Endothelial cell (in vitro differentiated cells): ENCODE data around the gene ZNF22. TPM values are rescaled to one million over a fixed set of nuclear protein-coding genes. Genes with fewer than 3 reads are reported as not detected.

ENCODE experiments used
- DNase-seq: peaks from one replicate; pipeline ENCODE4 v3.0.0; 2021; ENCODE audit warnings: low spot score
- H3K27ac Mint-ChIP-seq: one replicate; pipeline ENCODE4 v1.8.0; 2021; ENCODE audit warnings: mixed read lengths, inconsistent platforms; ENCODE audit not compliant: unreplicated experiment
- H3K27me3 Mint-ChIP-seq: one replicate; pipeline ENCODE4 v1.8.0; 2021; ENCODE audit warnings: mild to moderate bottlenecking, moderate library complexity, mixed read lengths, inconsistent platforms; ENCODE audit not compliant: unreplicated experiment
- H3K36me3 Mint-ChIP-seq: one replicate; pipeline ENCODE4 v1.8.0; 2021; ENCODE audit warnings: mild to moderate bottlenecking, low read depth, mixed read lengths, inconsistent platforms; ENCODE audit not compliant: unreplicated experiment
- H3K4me1 Mint-ChIP-seq: one replicate; pipeline ENCODE4 v1.8.0; 2021; ENCODE audit warnings: mild to moderate bottlenecking, mixed read lengths, inconsistent platforms; ENCODE audit not compliant: unreplicated experiment
- H3K4me3 Mint-ChIP-seq: one replicate; pipeline ENCODE4 v1.8.0; 2021; ENCODE audit warnings: mild to moderate bottlenecking, mixed read lengths, inconsistent platforms; ENCODE audit not compliant: unreplicated experiment
- H3K9me3 Mint-ChIP-seq: one replicate; pipeline ENCODE4 v1.8.0; 2021; ENCODE audit warnings: mixed read lengths, inconsistent platforms; ENCODE audit not compliant: unreplicated experiment
- CTCF ChIP-seq: fragments of 200-600 bp; sonication (generic); IDR thresholded peaks from one replicate; pipeline ENCODE4 v1.5.0; 2021; ENCODE audit warnings: antibody characterized with exemption; ENCODE audit not compliant: unreplicated experiment
- total RNA-seq: library from RNA; stranded (reverse); fragmentation: NEBNext Ultra II Directional; extraction: Animal tissue kit (Norgen Biotek cat#: 25700); gene quantifications from one replicate; pipeline ENCODE4 v1.2.1, GENCODE V29; 2021; ENCODE audit not compliant: unreplicated experiment

Gene ZNF22
- total RNA-seq, 1 donor from 2014 or later, result 39.2 TPM

DNA sequence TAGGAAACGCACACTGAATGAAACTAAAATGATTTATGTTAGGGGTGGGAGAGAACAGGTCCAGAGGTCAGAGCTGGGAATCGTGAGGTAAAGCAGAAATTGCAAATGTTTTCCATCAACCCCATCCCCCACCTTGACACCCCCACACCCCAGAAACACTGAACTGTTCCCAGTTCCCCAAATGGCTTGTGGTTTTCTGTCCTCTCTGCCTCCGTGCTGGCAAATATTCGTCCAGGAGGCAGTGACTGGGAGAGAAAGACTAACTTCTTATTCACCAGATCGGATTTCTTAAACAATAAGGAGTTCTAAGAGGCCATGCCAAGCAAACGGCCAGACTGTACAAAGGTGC is 41.9 kb upstream of the ZNF22 start:
- Mint-ChIP-seq H3K27me3 (peaks cover 2% of the 10 kb centered on the region), H3K4me1 (peaks cover 22% of the 10 kb centered on the region), H3K4me3 (peak overlapping the region; percentile 91), H3K27ac (peak overlapping the region; percentile 77), H3K9me3 (peaks cover 4% of the 10 kb centered on the region), H3K36me3 (peaks cover 9% of the 10 kb centered on the region)
- TF ChIP-seq CTCF, result no peak
- DNase-seq, result no peak

DNA sequence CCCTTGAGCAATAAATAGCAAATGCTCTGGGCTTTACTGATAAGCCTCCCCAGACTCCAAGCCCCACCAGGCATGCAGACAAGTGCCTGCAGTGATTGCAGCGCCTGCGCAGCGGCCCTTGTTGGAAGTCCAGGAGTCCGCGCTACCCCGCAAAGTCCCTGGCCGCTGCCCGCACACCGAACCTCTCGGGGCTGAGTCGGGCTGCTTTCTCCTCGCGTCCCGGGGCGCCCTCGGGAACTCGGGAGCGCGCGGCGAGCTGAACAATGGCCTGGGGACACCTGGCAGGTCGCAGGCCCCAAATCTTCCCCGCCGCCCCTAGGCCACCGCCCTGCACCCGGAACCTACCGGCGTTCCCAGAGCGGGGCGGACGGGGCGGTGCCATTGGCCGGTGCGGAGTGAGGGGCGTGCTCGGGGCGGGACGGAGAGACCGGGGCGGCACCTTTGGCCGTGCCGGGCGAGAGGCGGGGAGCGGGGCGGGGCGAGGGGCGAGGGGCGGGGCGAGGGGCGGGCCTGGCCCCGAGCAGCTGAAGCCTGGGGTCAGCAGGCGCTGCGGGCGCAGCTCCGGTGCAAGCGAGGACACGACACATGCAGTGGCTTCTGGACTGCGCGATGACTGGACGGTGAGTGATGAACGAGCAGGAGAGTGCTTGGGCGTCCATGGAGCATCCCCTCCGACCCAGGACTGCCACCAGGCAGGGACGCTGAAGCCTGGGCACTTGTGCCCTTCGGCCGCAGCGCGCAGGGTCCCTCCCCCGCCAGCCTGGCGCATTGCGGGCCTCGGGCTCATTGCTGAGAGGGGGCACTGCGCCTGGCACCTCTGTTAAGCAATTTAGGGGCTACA is 41.3 kb upstream of the ZNF22 start, which contains the start of gene RASSF4:
RASSF4 (plus strand) TSS at position 556 of the 841 bp plus-strand sequence. CDS start 10,401 bp downstream, outside the sequence.
- DNase-seq, result peak; percentile 91
- peaks cover 9% of the 10 kb centered on the region for H3K36me3 Mint-ChIP-seq
- H3K4me3 Mint-ChIP-seq, result peak within 1 kb of the TSS; percentile 91
- peak within 1 kb of the TSS; percentile 77 for H3K27ac Mint-ChIP-seq
- no peak for TF ChIP-seq CTCF
- H3K4me1 Mint-ChIP-seq, result peaks cover 27% of the 10 kb centered on the region
- peaks cover 3% of the 10 kb centered on the region for H3K27me3 Mint-ChIP-seq
- peaks cover 4% of the 10 kb centered on the region for H3K9me3 Mint-ChIP-seq

GRCh38 chr10:44960088-44960460 is 40.6 kb upstream of the ZNF22 start:
- no peak for TF ChIP-seq CTCF
- no peak overlapping the region for H3K27ac Mint-ChIP-seq
- peaks cover 31% of the 10 kb centered on the region for H3K4me1 Mint-ChIP-seq
- peaks cover 7% of the 10 kb centered on the region for H3K27me3 Mint-ChIP-seq
- H3K4me3 Mint-ChIP-seq, result peak overlapping the region; percentile 56
- peaks cover 4% of the 10 kb centered on the region for H3K9me3 Mint-ChIP-seq
- peaks cover 9% of the 10 kb centered on the region for H3K36me3 Mint-ChIP-seq
- no peak for DNase-seq

DNA sequence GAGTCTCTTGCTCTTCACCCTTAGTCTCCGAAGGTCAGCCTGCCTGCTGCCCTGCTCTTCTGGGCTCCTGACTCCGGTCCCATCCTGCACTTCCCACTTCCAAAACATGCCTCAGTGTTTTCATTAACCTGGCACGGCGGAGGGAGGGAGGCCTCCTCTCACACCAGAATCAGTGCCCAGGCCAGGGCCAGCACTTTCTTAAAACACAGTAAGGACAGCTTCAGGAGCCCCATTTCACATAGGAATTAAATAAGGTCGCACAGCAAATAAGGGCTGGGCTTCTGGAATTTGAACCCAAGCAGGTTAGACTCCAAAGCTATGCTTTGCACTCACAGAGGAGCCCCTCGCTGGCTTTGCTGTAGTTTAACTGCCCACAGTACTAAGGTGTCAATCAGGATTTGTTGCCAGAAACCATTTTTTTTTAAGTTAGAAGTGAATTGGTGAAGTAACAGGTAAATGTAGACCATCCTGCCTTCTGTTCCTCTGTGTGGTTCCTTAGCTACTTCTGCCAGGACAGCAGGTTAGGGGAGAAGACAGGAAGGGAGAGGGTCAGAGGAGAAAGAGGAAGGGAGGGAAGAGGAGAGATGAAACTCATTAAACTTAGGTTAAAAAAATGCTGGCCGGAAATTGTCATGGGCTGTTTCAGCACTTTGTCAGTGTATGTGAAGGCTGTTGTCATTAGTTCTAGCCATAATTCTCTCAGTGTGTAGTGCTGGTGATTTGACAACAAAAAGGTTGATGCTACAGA is 40.1 kb upstream of the ZNF22 start:
- no peak for DNase-seq
- peak overlapping the region; percentile 56 for H3K4me3 Mint-ChIP-seq
- H3K4me1 Mint-ChIP-seq, result peaks cover 31% of the 10 kb centered on the region
- H3K9me3 Mint-ChIP-seq, result peaks cover 4% of the 10 kb centered on the region
- no peak for TF ChIP-seq CTCF
- peaks cover 8% of the 10 kb centered on the region for H3K27me3 Mint-ChIP-seq
- no peak overlapping the region for H3K27ac Mint-ChIP-seq
- H3K36me3 Mint-ChIP-seq, result peaks cover 9% of the 10 kb centered on the region

- no peak for TF ChIP-seq CTCF
- Mint-ChIP-seq H3K27ac (no peak overlapping the region), H3K4me1 (peaks cover 31% of the 10 kb centered on the region), H3K36me3 (peaks cover 6% of the 10 kb centered on the region), H3K27me3 (peaks cover 8% of the 10 kb centered on the region), H3K4me3 (no peak overlapping the region), H3K9me3 (peaks cover 1% of the 10 kb centered on the region)
- DNase-seq, result no peak
These were observed 39.5 kb upstream of the ZNF22 start for GRCh38 chr10:44961230-44961571.
